Measurements from ENCODE around the gene ZDHHC19.
"Not testable (repeated sequence)": the region's sequence is repeated elsewhere in the genome, so short reads cannot be mapped to it uniquely, and the experiment has no call there.

Gene ZDHHC19

DNA sequence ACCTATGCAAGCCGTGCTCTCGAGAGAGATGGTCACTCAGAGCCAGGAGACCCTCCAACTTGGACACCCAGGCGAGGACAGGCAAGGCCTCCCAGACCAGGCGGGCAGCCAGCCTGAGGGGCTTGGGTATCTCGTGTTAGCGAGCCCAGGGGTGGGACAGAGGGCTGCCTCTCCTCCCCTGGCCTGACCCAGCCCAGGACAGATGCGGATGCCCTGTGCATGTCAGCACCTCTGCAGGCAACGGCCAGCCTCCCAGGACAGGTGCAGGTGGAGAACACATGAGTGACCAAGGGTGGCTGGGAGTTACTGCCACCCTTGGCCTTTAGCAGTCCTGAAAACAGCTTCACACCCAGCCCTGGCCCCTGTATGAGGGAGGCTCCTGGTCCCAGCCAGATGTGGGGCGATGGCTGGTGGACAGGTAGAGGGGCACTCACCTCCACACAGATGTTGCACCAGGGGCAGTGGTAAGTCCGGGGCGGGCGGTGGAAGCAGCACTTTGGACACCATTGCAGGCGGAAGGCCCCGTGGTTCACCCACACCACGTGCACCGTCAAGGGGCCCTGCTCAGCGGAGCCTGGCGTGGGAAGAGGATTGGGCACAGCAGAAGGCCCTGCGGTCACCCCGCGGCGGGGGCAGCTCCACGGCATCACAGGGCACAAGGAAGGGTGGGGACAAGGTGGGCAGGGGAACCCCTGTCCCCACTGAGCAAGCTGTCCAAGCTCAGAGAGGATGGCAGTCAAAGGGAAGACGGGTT, 2.1 kb downstream of the ZDHHC19 start:
- in situ Hi-C loops (cut with MboI; ENCODE audit: low pct_unique_long_range_greater_than_20kb, low sequenced_read_pairs, unreplicated experiment), result no loop called here

GRCh38 chr3:196207833-196208607, 3.2 kb downstream of the ZDHHC19 start:
- peak; percentile 88 for DNase-seq (ENCODE audit: low spot score)
- no peak for TF ChIP-seq CTCF (IDR thresholded peaks at IDR 0.05; ENCODE audit: extremely low read depth, insufficient read depth, missing control alignments)
- in situ Hi-C loops (cut with MboI; ENCODE audit: low pct_unique_long_range_greater_than_20kb, low sequenced_read_pairs, unreplicated experiment), result no loop called here

More for the DNA sequence above, 2.1 kb downstream of the ZDHHC19 start:
- DNase-seq (ENCODE audit: low spot score), result no peak
- TF ChIP-seq CTCF (IDR thresholded peaks at IDR 0.05; ENCODE audit: extremely low read depth, insufficient read depth, missing control alignments), result no peak

DNA sequence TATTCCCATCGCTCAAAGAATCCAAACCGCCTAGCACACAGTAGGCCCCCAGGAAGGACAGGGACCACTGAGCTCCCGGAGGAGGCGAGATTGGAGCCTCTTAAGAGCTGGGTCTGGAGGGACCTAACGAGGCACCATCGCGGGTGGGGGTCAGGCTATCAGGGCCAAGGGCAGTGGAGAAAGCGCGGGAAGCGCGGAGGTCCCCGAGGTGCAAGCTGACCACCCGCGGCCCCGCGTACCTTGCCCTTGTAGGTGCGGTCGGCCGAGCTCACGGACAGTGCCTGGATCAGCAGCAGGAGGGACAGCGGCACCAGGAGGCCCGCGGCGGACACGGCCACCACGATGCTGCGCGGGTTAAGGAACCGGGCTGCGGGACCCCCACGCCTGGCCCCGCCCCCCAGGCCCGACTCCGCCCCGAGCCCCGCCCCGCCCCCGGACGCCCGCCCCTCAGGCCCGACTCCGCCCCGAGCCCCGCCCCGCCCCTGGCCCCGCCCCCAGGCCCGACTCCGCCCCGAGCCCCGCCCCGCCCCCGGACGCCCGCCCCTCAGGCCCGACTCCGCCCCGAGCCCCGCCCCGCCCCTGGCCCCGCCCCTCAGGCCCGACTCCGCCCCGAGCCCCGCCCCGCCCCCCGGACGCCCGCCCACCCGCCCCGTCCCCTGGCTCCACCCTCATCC, 3.9 kb downstream of the ZDHHC19 start:
- TF ChIP-seq CTCF (IDR thresholded peaks at IDR 0.05; ENCODE audit: extremely low read depth, insufficient read depth, missing control alignments), result no peak
- DNase-seq (ENCODE audit: low spot score), result peak; percentile 64
- in situ Hi-C loops (cut with MboI; ENCODE audit: low pct_unique_long_range_greater_than_20kb, low sequenced_read_pairs, unreplicated experiment), result no loop called here

GRCh38 chr3:196205442-196206205, 5.6 kb downstream of the ZDHHC19 start:
- in situ Hi-C loops (cut with MboI; ENCODE audit: low pct_unique_long_range_greater_than_20kb, low sequenced_read_pairs, unreplicated experiment); DNase-seq (ENCODE audit: low spot score): not testable (repeated sequence)

DNA sequence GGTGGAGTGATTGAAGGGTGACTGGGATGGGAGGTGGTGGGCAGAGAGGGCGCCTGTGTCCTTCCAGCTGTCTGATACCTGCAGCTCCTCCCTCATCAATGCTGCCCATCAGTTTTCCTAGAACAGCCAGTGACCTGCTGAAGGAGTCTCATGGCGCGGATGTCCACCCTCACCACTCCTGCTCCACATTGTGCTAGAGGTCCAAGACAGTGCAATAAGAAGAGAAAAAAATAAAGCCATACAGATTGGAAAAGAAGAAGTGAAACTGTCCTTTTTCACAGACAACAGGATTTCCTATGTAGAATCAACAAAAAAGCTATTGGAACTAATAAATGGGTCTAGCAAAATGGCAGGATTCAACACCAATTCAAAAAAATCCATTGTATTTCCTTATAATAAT, 7.4 kb downstream of the ZDHHC19 start:
- in situ Hi-C loops (cut with MboI; ENCODE audit: low pct_unique_long_range_greater_than_20kb, low sequenced_read_pairs, unreplicated experiment), result no loop called here
- TF ChIP-seq CTCF (IDR thresholded peaks at IDR 0.05; ENCODE audit: extremely low read depth, insufficient read depth, missing control alignments), result no peak
- DNase-seq (ENCODE audit: low spot score), result no peak

DNA sequence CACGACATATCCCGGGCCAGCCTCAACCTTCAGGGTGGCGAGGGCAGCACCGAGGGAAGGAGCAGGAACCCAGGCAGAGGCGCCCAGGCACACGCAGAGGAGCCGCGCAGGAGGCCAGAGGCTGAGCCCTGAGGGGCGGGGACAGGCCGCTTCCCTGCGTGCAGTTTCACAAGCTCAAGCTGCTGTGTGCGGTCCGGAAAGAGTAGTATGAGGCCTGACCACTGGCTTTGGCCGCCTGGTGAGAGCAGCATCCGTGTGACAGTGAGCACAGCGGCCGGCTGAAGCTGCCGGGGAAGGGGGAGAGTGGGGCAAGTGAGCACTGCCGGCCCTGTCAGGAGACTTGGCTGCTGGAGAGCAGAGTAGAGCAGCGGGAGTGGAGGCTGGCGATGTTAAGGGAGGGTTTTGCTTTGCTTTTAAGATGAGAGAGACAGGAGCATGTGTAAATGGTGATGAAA, 8.7 kb downstream of the ZDHHC19 start:
- no peak for TF ChIP-seq CTCF (IDR thresholded peaks at IDR 0.05; ENCODE audit: extremely low read depth, insufficient read depth, missing control alignments)
- in situ Hi-C loops (cut with MboI; ENCODE audit: low pct_unique_long_range_greater_than_20kb, low sequenced_read_pairs, unreplicated experiment), result no loop called here
- DNase-seq (ENCODE audit: low spot score), result no peak
